GM12864 (cell line): ENCODE measurements around the gene NRP1.
"Not testable (repeated sequence)": the region's sequence is repeated elsewhere in the genome, so short reads cannot be mapped to it uniquely, and the experiment has no call there.

Experiments
- DNase-seq: peaks from one replicate; pipeline ENCODE4 v3.0.0-alpha.2; 2011; ENCODE audit warnings: low read depth
- H3K4me3 ChIP-seq: 2 replicates; pipeline ENCODE4 v1.5.1; 2011; ENCODE audit warnings: mild to moderate bottlenecking, low read depth, low read length, control low read depth
- TF ChIP-seq, protein P1 (sequence below): IDR thresholded peaks from 2 replicates; pipeline ENCODE4 v1.5.1; 2011; ENCODE audit warnings: low read depth, mild to moderate bottlenecking, moderate library complexity, low read length, control low read depth, inconsistent platforms; ENCODE audit errors: missing control alignments

Gene NRP1

DNA sequence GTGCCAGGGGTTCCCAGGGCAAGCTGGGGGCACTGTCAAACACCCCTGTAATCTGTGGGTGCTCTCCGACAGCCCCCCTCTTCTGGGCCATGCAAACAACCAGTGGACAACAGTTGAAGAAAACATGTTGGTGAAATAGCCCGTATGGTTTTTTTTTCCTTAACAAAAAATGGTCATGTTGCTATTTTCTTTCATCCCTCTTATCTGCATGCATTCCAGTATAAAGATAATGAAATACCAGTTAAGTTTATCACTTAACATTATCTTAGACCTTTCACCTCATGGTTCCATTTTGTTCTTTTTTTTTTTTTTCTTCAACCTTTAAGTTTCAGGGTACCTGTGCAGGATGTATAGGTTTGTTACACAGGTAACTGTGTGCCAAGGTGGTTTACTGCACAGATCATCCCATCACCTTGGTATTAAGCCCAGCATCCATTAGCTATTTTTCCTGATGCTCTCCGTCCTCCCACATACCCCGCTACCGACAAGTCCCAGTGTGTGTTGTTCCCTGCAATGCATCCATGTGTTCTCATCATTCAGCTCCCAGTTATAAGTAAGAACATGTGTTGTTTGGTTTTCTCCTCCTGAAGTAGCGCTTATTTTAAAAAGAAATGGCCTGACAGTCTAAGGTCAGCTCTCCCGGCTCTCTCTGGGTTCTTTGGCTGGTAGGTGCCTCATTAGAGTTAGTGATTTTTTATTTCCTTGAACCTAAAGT, 110.1 kb downstream of the NRP1 start:
- no peak overlapping the region for H3K4me3 ChIP-seq
- TF ChIP-seq, protein P1, sequence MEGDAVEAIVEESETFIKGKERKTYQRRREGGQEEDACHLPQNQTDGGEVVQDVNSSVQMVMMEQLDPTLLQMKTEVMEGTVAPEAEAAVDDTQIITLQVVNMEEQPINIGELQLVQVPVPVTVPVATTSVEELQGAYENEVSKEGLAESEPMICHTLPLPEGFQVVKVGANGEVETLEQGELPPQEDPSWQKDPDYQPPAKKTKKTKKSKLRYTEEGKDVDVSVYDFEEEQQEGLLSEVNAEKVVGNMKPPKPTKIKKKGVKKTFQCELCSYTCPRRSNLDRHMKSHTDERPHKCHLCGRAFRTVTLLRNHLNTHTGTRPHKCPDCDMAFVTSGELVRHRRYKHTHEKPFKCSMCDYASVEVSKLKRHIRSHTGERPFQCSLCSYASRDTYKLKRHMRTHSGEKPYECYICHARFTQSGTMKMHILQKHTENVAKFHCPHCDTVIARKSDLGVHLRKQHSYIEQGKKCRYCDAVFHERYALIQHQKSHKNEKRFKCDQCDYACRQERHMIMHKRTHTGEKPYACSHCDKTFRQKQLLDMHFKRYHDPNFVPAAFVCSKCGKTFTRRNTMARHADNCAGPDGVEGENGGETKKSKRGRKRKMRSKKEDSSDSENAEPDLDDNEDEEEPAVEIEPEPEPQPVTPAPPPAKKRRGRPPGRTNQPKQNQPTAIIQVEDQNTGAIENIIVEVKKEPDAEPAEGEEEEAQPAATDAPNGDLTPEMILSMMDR, result no peak
- DNase-seq, result no peak

DNA sequence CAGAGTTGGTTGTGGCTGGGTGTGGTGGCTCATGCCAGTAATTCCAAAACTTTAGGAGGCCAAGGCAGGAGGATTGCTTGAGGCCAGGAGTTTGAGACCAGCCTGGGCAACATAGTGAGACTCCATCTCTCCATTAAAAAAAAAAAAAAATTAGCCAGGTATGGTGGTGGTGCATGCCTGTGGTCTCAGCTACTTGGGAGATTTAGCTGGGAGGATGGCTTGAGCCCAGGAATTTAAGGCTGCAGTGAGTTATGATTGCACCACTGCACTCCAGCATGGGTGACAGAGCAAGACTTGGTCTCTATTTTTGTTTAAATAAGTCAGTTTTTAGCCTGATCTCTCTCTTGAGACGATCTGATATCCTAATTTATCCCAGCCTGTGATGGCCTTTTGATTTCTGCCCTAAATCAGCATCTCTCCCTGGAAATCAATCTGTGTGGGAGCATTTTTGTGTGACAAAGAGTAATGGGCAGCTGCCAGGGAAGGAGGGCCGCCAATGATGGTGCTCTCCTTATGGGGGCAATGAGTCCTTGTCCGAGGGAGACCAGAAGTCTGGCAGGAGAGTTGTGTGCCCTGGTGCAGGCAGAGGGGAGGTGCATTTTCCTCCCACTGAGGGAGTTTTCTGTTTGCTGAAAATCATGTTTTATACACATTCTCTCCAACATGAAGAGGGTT, 111.0 kb downstream of the NRP1 start:
- no peak overlapping the region for H3K4me3 ChIP-seq
- no peak for DNase-seq
- TF ChIP-seq, protein P1, result no peak

GRCh38 chr10:33222304-33222703, 112.2 kb downstream of the NRP1 start:
- DNase-seq, H3K4me3 ChIP-seq: not testable (repeated sequence)

DNA sequence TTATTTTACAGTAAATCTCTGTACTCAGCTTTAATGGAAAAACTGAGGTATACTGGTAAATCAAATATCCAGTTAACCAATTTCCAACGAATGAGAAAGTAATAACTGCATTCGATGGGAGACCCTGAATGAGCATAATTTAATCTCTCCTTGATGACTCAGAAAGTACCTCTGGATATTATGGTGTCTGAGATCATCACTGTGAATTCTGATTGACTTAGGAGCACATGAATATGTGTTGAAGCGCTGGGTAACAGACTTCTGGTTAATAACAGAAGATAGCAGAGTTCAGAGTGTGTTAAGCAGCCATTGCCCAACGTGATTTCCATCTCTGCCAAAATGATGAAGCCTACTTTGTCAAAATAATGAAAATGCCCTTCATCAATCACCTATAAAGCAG, 116.6 kb downstream of the NRP1 start:
- TF ChIP-seq, protein P1, result no peak
- no peak for DNase-seq
- no peak overlapping the region for H3K4me3 ChIP-seq

- no peak overlapping the region for H3K4me3 ChIP-seq
- TF ChIP-seq, protein P1, result no peak
- DNase-seq, result no peak
These were observed 117.6 kb downstream of the NRP1 start for GRCh38 chr10:33216661-33217427.

- H3K4me3 ChIP-seq, result no peak overlapping the region
- DNase-seq, result no peak
- TF ChIP-seq, protein P1, result no peak
These were observed 118.8 kb downstream of the NRP1 start for GRCh38 chr10:33215635-33216034.

- H3K4me3 ChIP-seq, result no peak overlapping the region
- TF ChIP-seq, protein P1, result no peak
- no peak for DNase-seq
These were observed 119.3 kb downstream of the NRP1 start for GRCh38 chr10:33215154-33215553.
